ENCODE measurements around the gene CHST11. TPM values are rescaled to one million over a fixed set of nuclear protein-coding genes. Genes with fewer than 3 reads are reported as not detected.

Gene CHST11
- total and polyA plus RNA-seq, 2 of the 4 experiments (the other 2 are of a cell fraction): 1.4 to 2.7 TPM

GRCh38 chr12:104793968-104794367, 337.2 kb downstream of the CHST11 start:
- H2AK9ac ChIP-seq (replicated peaks; ENCODE audit: low read depth, low read length, poor library complexity): no peak overlapping the region
- TF ChIP-seq SMC3 (IDR thresholded peaks at IDR 0.05; ENCODE audit: low read depth, low read length) (no peak), RCOR1 (IDR thresholded peaks at IDR 0.05; ENCODE audit: insufficient replicate concordance, low read length) (no peak), BHLHE40 (IDR thresholded peaks at IDR 0.05; ENCODE audit: low read depth, low read length) (no peak), MAFK (IDR thresholded peaks at IDR 0.05; ENCODE audit: low read depth, low read length) (no peak), CHD1 (IDR thresholded peaks at IDR 0.05; ENCODE audit: low read depth, low read length) (no peak), USF2 (IDR thresholded peaks at IDR 0.05; ENCODE audit: low read depth, low read length) (no peak), MAZ (IDR thresholded peaks at IDR 0.05; ENCODE audit: borderline replicate concordance, low read depth, low read length) (no peak), CEBPB (IDR thresholded peaks at IDR 0.05; ENCODE audit: low read depth, low read length) (no peak), FOS (IDR thresholded peaks at IDR 0.05; ENCODE audit: low read depth, low read length) (no peak), RAD21 (IDR thresholded peaks at IDR 0.05; ENCODE audit: low read length) (no peak), NFE2L2 (IDR thresholded peaks at IDR 0.05; ENCODE audit: low read depth, low read length) (no peak), ELK1 (IDR thresholded peaks at IDR 0.05; ENCODE audit: borderline replicate concordance, low read depth, low read length) (no peak), MXI1 (IDR thresholded peaks at IDR 0.05; ENCODE audit: borderline replicate concordance, low read depth, low read length) (no peak), CTCF (conservative IDR thresholded peaks at IDR 0.05; ENCODE audit: low read depth, low read length) (no peak)
- H3K4me3 ChIP-seq (ENCODE audit: insufficient read depth, low read depth, low read length): no peak overlapping the region
- WGBS, 2 experiments (ENCODE audit: extremely low coverage in 2 of 2, insufficient read length in 1 of 2): no CpG with 5 or more reads among the region's 1 CpG
- no peak overlapping the region for H3K18ac ChIP-seq (ENCODE audit: low read depth, low read length)
- H4K91ac ChIP-seq (ENCODE audit: insufficient read depth, low read depth, low read length): no peak overlapping the region
- H3K27me3 ChIP-seq (ENCODE audit: control insufficient read depth, insufficient read depth, low read length): no peaks in the 10 kb centered on the region; the same call in 1 of the 2 replicates
- no peak overlapping the region for H3K9ac ChIP-seq (ENCODE audit: low read depth, low read length)
- intact Hi-C loops (cut with micrococcal nuclease): no loop called here
- ChIA-PET POLR2A (ENCODE audit: unreplicated experiment) (no interaction called here), CTCF (no interaction called here)
- H3K9me3 ChIP-seq (ENCODE audit: control insufficient read depth, insufficient read depth, low read length): no peaks in the 10 kb centered on the region
- H2BK20ac ChIP-seq (ENCODE audit: low read depth, low read length): no peak overlapping the region
- H4K5ac ChIP-seq (ENCODE audit: low read depth, low read length): no peak overlapping the region
- H2BK15ac ChIP-seq (ENCODE audit: low read depth, low read length): no peak overlapping the region
- no peak overlapping the region for H3K4ac ChIP-seq (ENCODE audit: low read depth, low read length)
- H3K79me1 ChIP-seq (ENCODE audit: low read depth in 1 of 2, low read length in 2 of 2): no peaks in the 10 kb centered on the region
- H3K23ac ChIP-seq (ENCODE audit: low read depth, low read length): no peak overlapping the region
- in situ Hi-C loops (cut with MboI; ENCODE audit: low sequenced_read_pairs): no loop called here
- H3K27ac ChIP-seq (ENCODE audit: insufficient read depth, low read length): no peak overlapping the region
- H4K20me1 ChIP-seq (ENCODE audit: insufficient read depth, low read length): no peaks in the 10 kb centered on the region
- no peak overlapping the region for H3K14ac ChIP-seq (replicated peaks; ENCODE audit: low read depth, low read length)
- no peak overlapping the region for H3K4me2 ChIP-seq (ENCODE audit: low read depth, low read length)
- no peak overlapping the region for H2BK5ac ChIP-seq (ENCODE audit: low read depth, low read length, poor library complexity, severe bottlenecking)
- no peak overlapping the region for H2AK5ac ChIP-seq (ENCODE audit: low read depth, low read length)
- dilution Hi-C loops (cut with HindIII; ENCODE audit: low sequenced_read_pairs, unreplicated experiment): no loop called here
- no peak overlapping the region for H3K56ac ChIP-seq (ENCODE audit: extremely low read depth, insufficient read depth, low read length)
- H2AFZ ChIP-seq (replicated peaks; ENCODE audit: low read length, poor library complexity): no peak overlapping the region
- H3K9me1 ChIP-seq (ENCODE audit: insufficient read depth, low read length): peaks cover 3% of the 10 kb centered on the region; the same call in 1 of the 2 replicates
- ATAC-seq (ENCODE audit: low read depth) (no peak), DNase-seq (no peak)
- no TSS peak for BruUV-seq (replicated peaks)
- H2BK120ac ChIP-seq (ENCODE audit: low read depth, low read length): no peak overlapping the region
- no peak overlapping the region for H4K8ac ChIP-seq (ENCODE audit: low read depth in 2 of 2, low read length in 2 of 2)
- no peaks in the 10 kb centered on the region for H3K4me1 ChIP-seq (ENCODE audit: control insufficient read depth, insufficient read depth, low read length)
- H3K36me3 ChIP-seq (ENCODE audit: control insufficient read depth, insufficient read depth, low read length): no peaks in the 10 kb centered on the region
